Measurements from ENCODE around the gene MAGEA2B.
"Not testable (repeated sequence)": the region's sequence is repeated elsewhere in the genome, so short reads cannot be mapped to it uniquely, and the experiment has no call there.

MAGEA2B gene

GRCh38 chrX:152733261-152733975 is 19.0 kb downstream of the MAGEA2B start, which contains the start of the genes CSAG1 and MAGEA12:
CSAG1 (minus strand) TSS chrX:152733721; CDS start chrX:152732460, 1,261 bp downstream.
MAGEA12 (plus strand) TSS chrX:152733757; CDS start chrX:152736162, 2,405 bp downstream.
- Histone ChIP-seq H3K27me3 (ENCODE audit: low read depth, low read length) (no peaks in the 10 kb centered on the region), H3K4me3 (ENCODE audit: low read depth in 1 of 2, low read length in 2 of 2) (no peak within 1 kb of the TSS), H3K27ac (ENCODE audit: low read length) (no peak within 1 kb of the TSS), H3K4me1 (ENCODE audit: control insufficient read depth in 1 of 2, insufficient read depth in 2 of 2, low read length in 2 of 2) (no peaks in the 10 kb centered on the region), H3K9me3 (ENCODE audit: control insufficient read depth in 1 of 2, low read length in 2 of 2) (no peaks in the 10 kb centered on the region), H3K36me3 (ENCODE audit: control insufficient read depth in 1 of 2, insufficient read depth in 2 of 2, low read length in 2 of 2) (no peaks in the 10 kb centered on the region)

GRCh38 chrX:152734143-152734858 is 19.9 kb downstream of the MAGEA2B start:
- H3K4me1 ChIP-seq (ENCODE audit: control insufficient read depth in 1 of 2, insufficient read depth in 2 of 2, low read length in 2 of 2); H3K4me3 ChIP-seq (ENCODE audit: low read depth in 1 of 2, low read length in 2 of 2); H3K36me3 ChIP-seq (ENCODE audit: control insufficient read depth in 1 of 2, insufficient read depth in 2 of 2, low read length in 2 of 2); H3K27me3 ChIP-seq (ENCODE audit: low read depth, low read length); H3K27ac ChIP-seq (ENCODE audit: low read length); H3K9me3 ChIP-seq (ENCODE audit: control insufficient read depth in 1 of 2, low read length in 2 of 2): not testable (repeated sequence)

GRCh38 chrX:152735101-152735500 is 20.7 kb downstream of the MAGEA2B start:
- H3K9me3 ChIP-seq (ENCODE audit: control insufficient read depth in 1 of 2, low read length in 2 of 2) = no peaks in the 10 kb centered on the region
- H3K27ac ChIP-seq (ENCODE audit: low read length) = no peak overlapping the region
- no peak overlapping the region for H3K4me3 ChIP-seq (ENCODE audit: low read depth in 1 of 2, low read length in 2 of 2)
- H3K4me1 ChIP-seq (ENCODE audit: control insufficient read depth in 1 of 2, insufficient read depth in 2 of 2, low read length in 2 of 2) = no peaks in the 10 kb centered on the region
- H3K27me3 ChIP-seq (ENCODE audit: low read depth, low read length) = no peaks in the 10 kb centered on the region
- H3K36me3 ChIP-seq (ENCODE audit: control insufficient read depth in 1 of 2, insufficient read depth in 2 of 2, low read length in 2 of 2) = no peaks in the 10 kb centered on the region

GRCh38 chrX:152735860-152736511 is 21.6 kb downstream of the MAGEA2B start:
- no peak overlapping the region for H3K27ac ChIP-seq (ENCODE audit: low read length)
- no peaks in the 10 kb centered on the region for H3K27me3 ChIP-seq (ENCODE audit: low read depth, low read length)
- H3K4me3 ChIP-seq (ENCODE audit: low read depth in 1 of 2, low read length in 2 of 2) = no peak overlapping the region
- H3K36me3 ChIP-seq (ENCODE audit: control insufficient read depth in 1 of 2, insufficient read depth in 2 of 2, low read length in 2 of 2) = no peaks in the 10 kb centered on the region
- H3K9me3 ChIP-seq (ENCODE audit: control insufficient read depth in 1 of 2, low read length in 2 of 2) = no peaks in the 10 kb centered on the region
- no peaks in the 10 kb centered on the region for H3K4me1 ChIP-seq (ENCODE audit: control insufficient read depth in 1 of 2, insufficient read depth in 2 of 2, low read length in 2 of 2)

- H3K4me1 ChIP-seq (ENCODE audit: control insufficient read depth in 1 of 2, insufficient read depth in 2 of 2, low read length in 2 of 2); H3K36me3 ChIP-seq (ENCODE audit: control insufficient read depth in 1 of 2, insufficient read depth in 2 of 2, low read length in 2 of 2); H3K27ac ChIP-seq (ENCODE audit: low read length); H3K9me3 ChIP-seq (ENCODE audit: control insufficient read depth in 1 of 2, low read length in 2 of 2); H3K27me3 ChIP-seq (ENCODE audit: low read depth, low read length); H3K4me3 ChIP-seq (ENCODE audit: low read depth in 1 of 2, low read length in 2 of 2): not testable (repeated sequence)
Measured at GRCh38 chrX:152736528-152736927, 22.1 kb downstream of the MAGEA2B start.

- Histone ChIP-seq H3K9me3 (ENCODE audit: control insufficient read depth in 1 of 2, low read length in 2 of 2) (no peaks in the 10 kb centered on the region), H3K27me3 (ENCODE audit: low read depth, low read length) (no peaks in the 10 kb centered on the region), H3K4me1 (ENCODE audit: control insufficient read depth in 1 of 2, insufficient read depth in 2 of 2, low read length in 2 of 2) (no peaks in the 10 kb centered on the region), H3K36me3 (ENCODE audit: control insufficient read depth in 1 of 2, insufficient read depth in 2 of 2, low read length in 2 of 2) (no peaks in the 10 kb centered on the region), H3K27ac (ENCODE audit: low read length) (no peak overlapping the region), H3K4me3 (ENCODE audit: low read depth in 1 of 2, low read length in 2 of 2) (no peak overlapping the region)
Measured at GRCh38 chrX:152738560-152738959, 24.1 kb downstream of the MAGEA2B start.

GRCh38 chrX:152753686-152754650 is 39.5 kb downstream of the MAGEA2B start, which contains the start of gene MAGEA2:
MAGEA2 (minus strand) TSS chrX:152753842; CDS start chrX:152751363, 2,479 bp downstream.
- not testable (repeated sequence) for H3K27ac ChIP-seq (ENCODE audit: low read length); H3K36me3 ChIP-seq (ENCODE audit: control insufficient read depth in 1 of 2, insufficient read depth in 2 of 2, low read length in 2 of 2); H3K4me3 ChIP-seq (ENCODE audit: low read depth in 1 of 2, low read length in 2 of 2); H3K9me3 ChIP-seq (ENCODE audit: control insufficient read depth in 1 of 2, low read length in 2 of 2); H3K4me1 ChIP-seq (ENCODE audit: control insufficient read depth in 1 of 2, insufficient read depth in 2 of 2, low read length in 2 of 2); H3K27me3 ChIP-seq (ENCODE audit: low read depth, low read length)

GRCh38 chrX:152754871-152755270 is 40.4 kb downstream of the MAGEA2B start:
- H3K27ac ChIP-seq (ENCODE audit: low read length); H3K27me3 ChIP-seq (ENCODE audit: low read depth, low read length): not testable (repeated sequence)

GRCh38 chrX:152758918-152759317 is 44.5 kb downstream of the MAGEA2B start, which contains the start of gene CSAG3:
CSAG3 (plus strand) TSS chrX:152759218.
- H3K4me1 ChIP-seq (ENCODE audit: control insufficient read depth in 1 of 2, insufficient read depth in 2 of 2, low read length in 2 of 2) = not testable (repeated sequence)

More at GRCh38 chrX:152754871-152755270, 40.4 kb downstream of the MAGEA2B start:
- H3K36me3 ChIP-seq (ENCODE audit: control insufficient read depth in 1 of 2, insufficient read depth in 2 of 2, low read length in 2 of 2); H3K4me3 ChIP-seq (ENCODE audit: low read depth in 1 of 2, low read length in 2 of 2); H3K9me3 ChIP-seq (ENCODE audit: control insufficient read depth in 1 of 2, low read length in 2 of 2); H3K4me1 ChIP-seq (ENCODE audit: control insufficient read depth in 1 of 2, insufficient read depth in 2 of 2, low read length in 2 of 2): not testable (repeated sequence)

GRCh38 chrX:152759544-152759943 is 45.1 kb downstream of the MAGEA2B start:
- not testable (repeated sequence) for H3K4me1 ChIP-seq (ENCODE audit: control insufficient read depth in 1 of 2, insufficient read depth in 2 of 2, low read length in 2 of 2); H3K36me3 ChIP-seq (ENCODE audit: control insufficient read depth in 1 of 2, insufficient read depth in 2 of 2, low read length in 2 of 2); H3K27me3 ChIP-seq (ENCODE audit: low read depth, low read length); H3K9me3 ChIP-seq (ENCODE audit: control insufficient read depth in 1 of 2, low read length in 2 of 2); H3K27ac ChIP-seq (ENCODE audit: low read length); H3K4me3 ChIP-seq (ENCODE audit: low read depth in 1 of 2, low read length in 2 of 2)

More at GRCh38 chrX:152758918-152759317, 44.5 kb downstream of the MAGEA2B start, which contains the start of gene CSAG3:
- H3K9me3 ChIP-seq (ENCODE audit: control insufficient read depth in 1 of 2, low read length in 2 of 2); H3K27me3 ChIP-seq (ENCODE audit: low read depth, low read length); H3K27ac ChIP-seq (ENCODE audit: low read length); H3K36me3 ChIP-seq (ENCODE audit: control insufficient read depth in 1 of 2, insufficient read depth in 2 of 2, low read length in 2 of 2); H3K4me3 ChIP-seq (ENCODE audit: low read depth in 1 of 2, low read length in 2 of 2): not testable (repeated sequence)
